ENCODE measurements around the gene EIF3D.

Gene EIF3D

DNA sequence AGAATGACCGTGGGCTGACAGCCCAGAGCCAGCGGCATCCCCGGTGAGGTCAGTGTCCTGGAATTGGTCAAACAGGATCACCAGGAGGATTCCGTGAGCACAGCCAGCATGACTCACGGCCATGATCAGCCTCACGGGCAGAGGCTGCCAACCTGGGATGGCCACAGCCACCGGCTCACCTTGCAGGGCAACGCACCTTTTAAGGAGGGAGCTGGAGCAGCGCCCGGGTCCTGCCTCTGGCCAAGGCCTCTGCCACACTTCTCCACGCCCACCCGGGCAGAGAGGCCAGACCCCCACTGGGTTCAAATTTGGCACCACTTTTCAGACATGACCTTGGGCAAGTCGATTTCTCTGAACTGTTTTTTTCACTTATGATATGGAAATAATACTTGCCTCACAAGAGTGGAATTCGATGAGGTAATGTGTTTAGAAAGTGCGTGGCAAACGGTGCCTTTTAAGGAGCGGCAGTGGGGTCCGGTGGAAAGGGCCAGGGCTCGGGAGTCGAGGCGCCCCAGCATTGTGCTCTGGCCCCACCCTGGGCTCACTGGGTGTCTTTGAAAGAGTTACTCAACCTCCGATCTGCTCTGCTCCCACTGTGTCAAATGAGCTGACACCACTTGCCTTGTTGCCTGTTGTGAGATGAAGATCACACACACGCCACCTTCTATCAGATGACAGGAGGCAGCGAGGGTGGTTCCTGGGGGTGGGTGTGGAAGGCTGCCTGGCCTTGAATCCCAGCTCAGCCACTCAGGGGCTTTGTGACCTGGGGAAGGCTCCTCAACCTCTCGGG, 63.5 kb downstream of the EIF3D start:
- DNase-seq = no peak

DNA sequence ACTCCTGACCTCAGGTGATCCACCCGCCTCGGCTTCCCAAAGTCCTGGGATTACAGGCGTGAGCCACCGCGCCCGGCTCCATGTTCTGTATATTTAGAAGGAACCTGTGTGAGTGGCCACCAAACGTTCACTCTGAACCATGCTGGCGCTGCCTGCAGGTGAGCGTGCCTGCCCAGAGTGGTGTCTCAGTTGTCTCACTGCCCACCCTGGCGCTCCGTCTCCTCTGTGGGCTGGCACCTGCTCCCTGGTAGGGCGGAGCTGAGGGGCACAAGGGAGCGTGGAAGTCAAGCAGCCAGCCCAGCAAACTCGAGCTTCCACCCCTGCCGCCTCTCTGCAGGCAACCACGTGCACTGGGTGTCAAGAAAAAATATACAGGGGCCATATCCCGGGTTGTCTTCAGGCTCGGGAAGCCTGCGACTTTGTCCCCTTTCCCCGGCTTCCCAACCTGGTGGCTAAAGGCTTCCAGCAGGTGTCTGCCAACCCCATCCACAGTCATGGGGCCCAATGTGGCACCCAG, 64.2 kb downstream of the EIF3D start:
- DNase-seq = no peak

- no peak for DNase-seq
These were observed 65.2 kb downstream of the EIF3D start for GRCh38 chr22:36463783-36464184.

DNA sequence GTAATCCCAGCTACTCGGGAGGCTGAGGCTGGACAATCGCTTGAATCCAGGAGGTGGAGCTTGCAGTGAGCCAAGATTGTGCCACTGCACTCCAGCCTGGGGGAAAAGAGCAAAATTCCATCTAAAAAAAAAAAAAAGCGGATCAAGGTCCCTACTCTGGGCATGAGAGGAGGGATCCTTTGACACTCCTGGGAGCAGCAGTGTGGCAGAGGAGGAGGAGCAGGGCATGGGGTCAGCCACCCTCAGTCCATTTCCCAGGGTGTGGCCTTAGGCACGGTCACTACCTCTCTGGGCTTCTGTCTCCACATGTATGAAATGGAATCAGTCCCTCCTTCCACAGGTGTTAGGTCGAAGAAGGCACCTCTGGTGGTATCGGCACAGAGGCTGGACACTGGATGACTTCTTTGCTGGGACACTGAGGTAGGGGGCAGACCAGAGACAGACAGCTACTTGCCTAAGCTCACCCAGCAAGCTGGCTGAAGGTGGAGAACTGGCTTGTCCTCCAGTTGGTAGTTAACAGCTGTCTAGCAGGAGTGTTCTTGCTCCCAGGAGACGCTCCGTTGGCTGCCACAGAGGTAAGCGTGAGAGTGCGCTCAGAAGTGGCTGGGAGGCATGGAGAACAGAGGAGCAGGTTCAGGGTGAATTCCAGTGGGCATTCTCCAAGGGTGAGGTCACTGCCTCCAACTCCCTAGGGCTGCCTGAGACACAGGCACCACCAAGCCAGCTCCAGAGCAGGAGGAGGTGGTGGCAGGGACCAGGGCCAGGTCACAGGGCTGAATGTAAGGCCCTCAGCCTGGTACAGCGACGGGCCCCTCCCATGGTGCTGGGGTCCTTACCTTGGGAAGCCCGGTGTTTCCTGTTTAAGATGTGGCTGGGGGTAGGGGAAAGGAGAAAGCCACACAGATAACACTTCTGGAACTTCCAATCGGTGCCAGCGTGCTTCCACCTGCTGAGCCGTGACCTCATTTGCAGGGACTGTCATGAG, 67.0 kb downstream of the EIF3D start:
- no peak for DNase-seq

Data from stimulated activated CD4-positive, alpha-beta T cell treated with anti-CD3 and anti-CD28 coated beads, Interleukin-12 subunit alpha, Interleukin-12 subunit beta, amount 100 ng/mL, for 4 hours (primary cell).